ENCODE measurements around the gene TMEFF2.

TMEFF2 gene

GRCh38 chr2:191917967-191918651, 276.6 kb downstream of the TMEFF2 start:
- peak; percentile 16 for DNase-seq (ENCODE audit: low read depth)
- TF ChIP-seq CTCF (conservative IDR thresholded peaks at IDR 0.05; ENCODE audit: low read length): no peak
- no peak overlapping the region for H3K4me3 ChIP-seq (ENCODE audit: low read length)

- no peak for DNase-seq (ENCODE audit: low read depth)
- no peak for TF ChIP-seq CTCF (conservative IDR thresholded peaks at IDR 0.05; ENCODE audit: low read length)
- H3K4me3 ChIP-seq (ENCODE audit: low read length): no peak overlapping the region
Observed at GRCh38 chr2:191917430-191917881, 277.3 kb downstream of the TMEFF2 start.

GRCh38 chr2:191916826-191917225, 277.9 kb downstream of the TMEFF2 start:
- TF ChIP-seq CTCF (conservative IDR thresholded peaks at IDR 0.05; ENCODE audit: low read length): no peak
- no peak for DNase-seq (ENCODE audit: low read depth)
- H3K4me3 ChIP-seq (ENCODE audit: low read length): no peak overlapping the region

- DNase-seq (ENCODE audit: low read depth): no peak
- no peak for TF ChIP-seq CTCF (conservative IDR thresholded peaks at IDR 0.05; ENCODE audit: low read length)
Observed at GRCh38 chr2:191915750-191916149, 279.0 kb downstream of the TMEFF2 start.

GRCh38 chr2:191913796-191914195, 280.9 kb downstream of the TMEFF2 start:
- no peak for DNase-seq (ENCODE audit: low read depth)
- no peak overlapping the region for H3K4me3 ChIP-seq (ENCODE audit: low read length)
- TF ChIP-seq CTCF (conservative IDR thresholded peaks at IDR 0.05; ENCODE audit: low read length): no peak

More at GRCh38 chr2:191915750-191916149, 279.0 kb downstream of the TMEFF2 start:
- H3K4me3 ChIP-seq (ENCODE audit: low read length): no peak overlapping the region

- TF ChIP-seq CTCF (conservative IDR thresholded peaks at IDR 0.05; ENCODE audit: low read length): no peak
- H3K4me3 ChIP-seq (ENCODE audit: low read length): no peak overlapping the region
- no peak for DNase-seq (ENCODE audit: low read depth)
Observed at GRCh38 chr2:191912764-191913163, 282.0 kb downstream of the TMEFF2 start.

GRCh38 chr2:191910518-191910917, 284.2 kb downstream of the TMEFF2 start:
- peak; percentile 20 for DNase-seq (ENCODE audit: low read depth)
- no peak for TF ChIP-seq CTCF (conservative IDR thresholded peaks at IDR 0.05; ENCODE audit: low read length)
- H3K4me3 ChIP-seq (ENCODE audit: low read length): no peak overlapping the region

Measured in AG10803 (cell line).